ENCODE data around the gene DGKZ. TPM values are rescaled to one million over a fixed set of nuclear protein-coding genes. Genes with fewer than 3 reads are reported as not detected.

The DGKZ gene
- total and polyA plus RNA-seq, 10 of the 15 experiments (the other 5 are each of a cell fraction or from before 2014, with no cell fraction given): 0.50 to 78.4 (median 39.5) TPM

GRCh38 chr11:46342239-46342638, 5.0 kb upstream of the DGKZ start:
- H3K4me2 ChIP-seq (ENCODE audit: control insufficient read depth, insufficient read depth): no peak overlapping the region
- POLR2A ChIA-PET: no interaction called here
- no peak overlapping the region for H2AFZ ChIP-seq (ENCODE audit: control insufficient read depth, low read depth, low read length)
- in situ Hi-C loops (cut with MboI) (no loop called here), intact Hi-C loops (cut with micrococcal nuclease; ENCODE audit: unreplicated experiment) (loop anchor here (10.0 kb wide), 1 partner anchor 217 kb away; the partner anchor contains the start of gene PHF21A)
- no peaks in the 10 kb centered on the region for H3K36me3 ChIP-seq (ENCODE audit: control insufficient read depth in 2 of 2, insufficient read depth in 2 of 2, low read length in 1 of 2)
- H3K4me1 ChIP-seq (ENCODE audit: control insufficient read depth, insufficient read depth, low read length): peaks cover 19% of the 10 kb centered on the region
- H4K20me1 ChIP-seq (ENCODE audit: control insufficient read depth, insufficient read depth): no peaks in the 10 kb centered on the region
- no peak for DNase-seq (ENCODE audit: low read depth, low spot score)
- no TSS peak for BruUV-seq (replicated peaks)
- TF ChIP-seq NRF1 (conservative IDR thresholded peaks at IDR 0.05; ENCODE audit: low read depth, low read length) (no peak), HSF1 (IDR thresholded peaks at IDR 0.05; ENCODE audit: low read depth, low read length) (no peak), FOXM1 (IDR thresholded peaks at IDR 0.05; ENCODE audit: low read depth, low read length) (no peak), NR2F1 (conservative IDR thresholded peaks at IDR 0.05) (no peak), TCF7 (IDR thresholded peaks at IDR 0.05; ENCODE audit: borderline replicate concordance) (no peak), SIN3A (IDR thresholded peaks at IDR 0.05; ENCODE audit: low read depth, low read length) (no peak), SMC3 (IDR thresholded peaks at IDR 0.05; ENCODE audit: borderline replicate concordance, low read length) (no peak), CTCF (IDR thresholded peaks at IDR 0.05 in 2 of 3, conservative IDR thresholded peaks at IDR 0.05 in 1 of 3; ENCODE audit: control insufficient read depth in 2 of 3, extremely low read depth in 1 of 3, insufficient read depth in 1 of 3, low read depth in 3 of 3, low read length in 3 of 3) (no peak), ATF7 (IDR thresholded peaks at IDR 0.05; ENCODE audit: low read depth) (no peak), SMAD1 (IDR thresholded peaks at IDR 0.05; ENCODE audit: low read depth, partially characterized antibody) (no peak), RAD21 (IDR thresholded peaks at IDR 0.05; ENCODE audit: insufficient read depth, low read depth, low read length) (no peak), IKZF1 (conservative IDR thresholded peaks at IDR 0.05) (no peak), REST (IDR thresholded peaks at IDR 0.05; ENCODE audit: low read depth, low read length) (no peak), NBN (IDR thresholded peaks at IDR 0.05) (no peak)
- ATAC-seq: no peak
- WGBS (ENCODE audit: insufficient coverage, insufficient replicate concordance, low lambda C conversion rate, missing lambda C conversion rate): 0% methylated on average over 5 of the region's 5 CpGs
- SMC1A ChIA-PET (ENCODE audit: uncharacterized antibody, unreplicated experiment): interaction anchor here (1.3 kb wide), 1 partner anchor 19 kb away, joined by 3 read pairs; no protein-coding TSS in a partner anchor
- H3K4me3 ChIP-seq: no peak overlapping the region
- RAD21 ChIA-PET (ENCODE audit: unreplicated experiment): no interaction called here
- no peaks in the 10 kb centered on the region for H3K9me3 ChIP-seq (replicated peaks; ENCODE audit: control insufficient read depth, insufficient read depth, low read length)
- no peak overlapping the region for H3K9ac ChIP-seq (ENCODE audit: control insufficient read depth, insufficient read depth, low read length)
- peaks cover 2% of the 10 kb centered on the region; the same call in 1 of the 2 replicates for H3K79me2 ChIP-seq (ENCODE audit: control insufficient read depth, insufficient read depth, low read length)
- FAIRE-seq: no peak
- H3K27ac ChIP-seq (ENCODE audit: control insufficient read depth, insufficient read depth): no peak overlapping the region
- CTCF ChIA-PET: interaction anchor here (1.1 to 19.9 kb wide), 4 partner anchors 9 to 100 kb away, joined by 5 to 423 read pairs (median 6); no protein-coding TSS in a partner anchor
- H3K27me3 ChIP-seq (replicated peaks in 1 of 2; ENCODE audit: control insufficient read depth in 2 of 2, insufficient read depth in 2 of 2, low read length in 1 of 2): no peaks in the 10 kb centered on the region; a peak in 2 of 4 replicates

All from GM12878 (cell line).